Measurements from ENCODE around the gene PDXK.

Gene PDXK

DNA sequence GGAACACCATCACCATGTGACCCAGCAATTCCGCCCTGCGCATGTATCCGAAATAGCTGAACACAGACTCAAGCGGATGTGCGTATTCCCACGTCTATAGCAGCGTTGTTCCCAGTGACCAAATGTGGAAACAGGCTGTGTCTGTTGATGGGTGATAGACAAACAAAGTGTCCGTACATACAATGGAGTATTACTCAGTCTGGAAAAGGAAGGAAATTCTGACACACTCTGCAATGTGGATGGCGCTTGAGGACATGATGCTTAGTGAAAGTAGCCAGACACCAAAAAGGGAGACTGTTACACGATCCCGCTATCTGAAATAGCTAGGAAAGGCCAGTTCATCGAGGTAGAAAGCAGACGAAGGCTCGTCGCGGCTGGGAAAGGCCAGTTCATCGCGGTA, 25.8 kb downstream of the PDXK start:
- DNase-seq = no peak

- no peak for DNase-seq
Measured at GRCh38 chr21:43745772-43746517, 27.0 kb downstream of the PDXK start.

DNA sequence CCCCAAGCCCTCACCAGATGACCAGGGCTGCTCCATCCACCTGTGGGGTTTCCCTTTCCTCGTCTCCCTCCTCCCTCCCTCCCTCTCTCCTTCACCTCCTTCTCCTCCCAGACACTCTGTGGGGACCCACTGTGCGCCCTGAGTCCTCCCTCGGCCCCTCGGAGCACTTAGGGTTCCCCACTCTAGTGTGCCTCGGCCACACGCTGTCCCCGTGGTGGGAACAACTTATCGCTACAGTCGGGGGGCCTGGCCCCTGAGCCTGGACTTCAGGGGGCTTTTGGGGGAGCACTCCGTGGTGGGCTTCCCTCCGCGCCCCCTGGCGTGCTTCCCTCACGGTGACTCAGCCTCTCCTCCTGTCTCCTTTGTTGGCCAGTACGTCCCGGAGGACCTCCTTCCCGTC, 29.7 kb downstream of the PDXK start:
- no peak for DNase-seq

DNA sequence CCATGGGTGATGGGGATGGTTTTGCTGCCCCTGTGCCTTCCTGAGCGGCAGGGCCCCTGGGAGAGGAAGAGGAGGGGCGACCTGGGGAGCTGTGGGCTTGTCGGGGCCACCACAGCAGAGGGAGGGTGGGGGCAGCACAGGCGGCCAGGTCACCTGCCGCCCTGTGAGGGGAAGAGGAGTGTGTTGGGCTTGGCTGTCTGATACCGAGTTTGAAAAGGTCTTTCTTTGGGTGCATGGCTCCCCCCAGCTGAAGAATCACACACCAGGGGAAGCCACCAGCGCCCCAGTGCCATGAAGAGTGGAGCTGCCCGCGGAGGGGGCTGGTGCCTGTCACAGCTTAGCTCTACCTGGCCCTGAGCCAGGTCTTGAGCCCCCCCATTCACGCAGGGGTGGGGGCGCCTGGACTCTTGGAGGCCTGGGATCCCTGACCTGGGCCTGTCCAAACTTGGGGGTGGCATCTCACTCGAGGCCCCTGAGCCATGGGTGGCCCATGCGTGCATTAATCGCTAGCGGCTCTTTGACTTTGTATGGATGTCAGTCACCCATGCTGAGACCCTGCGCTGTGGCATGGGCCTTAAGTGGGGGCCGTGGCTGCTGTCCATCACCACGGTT, 30.8 kb downstream of the PDXK start:
- DNase-seq = no peak

DNA sequence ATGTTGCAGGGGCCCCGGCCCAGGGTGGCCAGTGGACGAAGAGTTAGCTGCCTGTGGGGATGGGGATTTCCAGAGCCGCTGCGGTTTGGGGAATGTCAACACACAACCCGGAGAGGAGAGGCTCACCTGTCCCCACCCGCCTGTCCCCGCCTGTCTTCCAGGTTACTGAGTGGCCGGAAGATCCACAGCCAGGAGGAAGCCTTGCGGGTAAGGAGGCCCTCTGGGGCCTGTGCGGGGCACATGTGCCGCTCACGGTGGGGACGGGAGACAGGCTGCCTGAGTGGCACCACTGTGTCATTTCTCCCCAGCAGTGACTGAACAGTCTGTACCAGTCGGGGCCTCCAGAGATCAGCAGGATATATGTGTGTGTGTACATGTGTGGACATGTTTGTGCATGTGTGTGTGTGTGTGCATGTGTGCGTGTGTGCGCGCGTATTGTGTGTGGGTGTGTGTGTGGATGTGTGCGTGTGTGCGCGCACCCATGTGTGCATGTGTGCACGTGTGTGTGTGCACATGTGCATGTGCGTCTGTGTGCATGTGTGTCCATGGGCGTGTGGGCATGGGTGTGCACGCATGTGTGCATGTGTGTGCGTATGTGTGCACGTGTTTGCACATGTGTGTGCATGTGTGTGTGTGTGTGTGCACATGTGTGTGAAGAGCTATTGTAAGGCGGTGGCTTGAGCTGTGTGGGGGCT, 31.6 kb downstream of the PDXK start:
- no peak for DNase-seq

DNA sequence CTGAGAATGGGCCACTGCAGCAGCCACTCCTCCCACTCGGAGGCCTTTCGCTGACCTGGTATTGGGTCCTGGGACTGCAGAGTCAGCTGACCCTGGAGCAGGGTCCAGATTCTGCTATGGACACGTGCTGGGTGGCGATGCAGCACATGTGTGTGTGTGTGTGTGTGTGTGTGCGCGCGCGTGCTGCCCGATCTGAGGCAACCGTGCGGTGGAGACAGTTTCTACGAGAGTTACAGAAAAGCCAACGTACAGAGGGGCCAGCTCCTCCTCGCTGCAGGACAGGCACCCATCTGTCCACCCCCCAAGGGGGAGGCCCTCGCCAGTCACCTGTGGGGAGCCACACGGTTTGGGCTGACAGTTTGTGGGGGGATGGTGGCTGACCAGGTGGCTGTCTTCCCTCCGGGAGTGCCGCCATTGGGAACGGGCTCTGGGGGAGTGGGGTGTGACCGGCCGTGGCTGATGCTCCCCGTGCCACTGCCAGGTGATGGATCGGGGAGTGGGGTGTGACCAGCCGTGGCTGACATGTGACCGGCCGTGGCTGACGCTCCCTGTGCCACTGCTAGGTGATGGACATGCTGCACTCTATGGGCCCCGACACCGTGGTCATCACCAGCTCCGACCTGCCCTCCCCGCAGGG, 33.1 kb downstream of the PDXK start:
- no peak for DNase-seq

- DNase-seq = no peak
Measured at GRCh38 chr21:43752758-43753438, 34.0 kb downstream of the PDXK start.

GRCh38 chr21:43753439-43753799, 34.5 kb downstream of the PDXK start:
- no peak for DNase-seq

- no peak for DNase-seq
Measured at GRCh38 chr21:43754948-43755781, 36.2 kb downstream of the PDXK start.

DNA sequence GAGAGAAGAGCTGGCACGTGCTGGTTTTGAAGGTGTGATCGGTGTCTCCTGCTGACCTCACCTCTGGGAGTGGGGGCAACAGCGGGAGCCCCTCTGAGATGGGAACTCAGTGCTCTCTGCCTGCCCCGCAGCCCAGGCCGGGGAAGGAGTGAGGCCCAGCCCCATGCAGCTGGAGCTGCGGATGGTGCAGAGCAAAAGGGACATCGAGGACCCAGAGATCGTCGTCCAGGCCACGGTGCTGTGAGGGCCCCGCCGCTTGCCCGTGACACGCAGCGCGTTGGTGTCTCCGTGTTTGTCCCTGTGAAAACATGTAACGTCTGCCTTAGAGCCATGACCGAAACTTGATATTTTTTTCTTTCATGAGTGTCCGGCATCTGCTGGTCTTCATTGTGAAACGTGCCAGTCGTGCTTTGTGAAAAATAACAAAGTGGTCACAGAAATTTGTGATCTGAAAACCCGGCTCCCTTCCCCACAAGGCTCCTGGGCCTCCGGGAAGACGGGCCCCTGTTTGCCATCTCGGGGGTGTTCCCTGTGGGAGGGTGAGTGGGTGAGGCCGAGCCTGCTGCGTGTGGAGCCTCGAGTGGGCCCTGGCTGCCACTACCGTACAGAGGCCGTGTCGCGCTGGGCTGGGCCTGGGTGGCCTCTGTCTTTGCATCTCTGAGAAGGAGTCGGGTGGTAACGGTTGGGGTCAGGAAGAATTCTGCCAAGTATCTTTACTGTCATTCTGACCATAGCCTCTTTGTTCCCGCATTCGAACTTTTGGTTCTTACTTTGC, 37.1 kb downstream of the PDXK start:
- DNase-seq = no peak

GRCh38 chr21:43757601-43758000, 38.7 kb downstream of the PDXK start:
- no peak for DNase-seq

DNA sequence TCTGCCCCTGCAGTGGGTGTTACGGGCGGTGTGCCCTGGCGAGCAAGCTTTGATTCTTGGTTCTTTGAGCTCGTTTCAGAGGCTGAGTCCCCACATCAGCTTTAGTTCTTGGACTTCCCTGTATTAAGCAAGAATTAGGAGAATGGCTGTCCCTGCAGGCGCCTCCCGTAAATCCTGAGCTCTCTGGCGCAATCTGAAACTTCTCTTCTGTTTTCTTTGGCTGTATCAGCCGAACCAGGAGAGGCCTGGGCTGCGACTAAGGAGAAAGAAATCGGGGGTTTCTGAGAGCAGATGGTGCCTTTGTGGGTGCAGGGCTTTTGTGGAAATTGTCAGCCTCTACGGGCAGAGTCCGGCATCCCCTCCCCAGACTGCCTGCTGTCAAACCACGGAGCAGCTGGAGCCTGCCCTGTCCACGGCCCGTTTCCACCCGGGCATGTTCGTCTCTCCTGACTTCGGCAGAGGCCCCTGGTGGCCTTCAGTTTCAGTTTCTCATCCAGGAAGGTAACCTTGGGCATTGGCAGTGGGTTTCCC, 39.2 kb downstream of the PDXK start:
- DNase-seq = no peak

GRCh38 chr21:43758811-43759210, 39.9 kb downstream of the PDXK start:
- DNase-seq = no peak

GRCh38 chr21:43759651-43760050, 40.7 kb downstream of the PDXK start:
- DNase-seq = no peak

DNA sequence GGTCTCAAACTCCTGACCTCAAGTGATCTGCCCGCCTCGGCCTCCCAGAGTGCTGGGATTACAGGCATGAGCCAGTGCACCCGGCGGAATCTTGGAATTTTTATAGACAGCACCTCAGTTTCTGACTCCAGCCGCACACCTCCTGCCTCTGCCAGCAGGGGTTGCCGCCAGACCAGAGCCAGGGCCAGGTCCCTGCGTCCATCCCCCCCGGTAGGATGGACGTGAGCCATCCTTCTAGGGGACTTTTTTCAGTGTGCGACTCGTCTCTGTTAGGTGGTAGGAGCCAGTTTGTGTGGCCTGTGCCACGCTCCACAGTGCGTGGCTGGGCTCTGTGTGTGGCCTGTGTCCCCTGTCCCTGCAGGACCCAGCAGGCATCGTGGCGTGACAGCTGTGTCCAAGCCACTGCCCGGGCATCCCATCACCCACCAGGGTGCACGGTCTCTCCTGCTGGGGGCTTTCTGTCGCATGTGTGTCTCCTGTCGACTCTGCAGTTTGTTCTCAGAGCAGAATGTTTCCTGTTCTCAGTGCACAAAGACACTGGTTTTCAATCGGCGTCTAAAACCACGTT, 41.5 kb downstream of the PDXK start:
- no peak for DNase-seq

DNA sequence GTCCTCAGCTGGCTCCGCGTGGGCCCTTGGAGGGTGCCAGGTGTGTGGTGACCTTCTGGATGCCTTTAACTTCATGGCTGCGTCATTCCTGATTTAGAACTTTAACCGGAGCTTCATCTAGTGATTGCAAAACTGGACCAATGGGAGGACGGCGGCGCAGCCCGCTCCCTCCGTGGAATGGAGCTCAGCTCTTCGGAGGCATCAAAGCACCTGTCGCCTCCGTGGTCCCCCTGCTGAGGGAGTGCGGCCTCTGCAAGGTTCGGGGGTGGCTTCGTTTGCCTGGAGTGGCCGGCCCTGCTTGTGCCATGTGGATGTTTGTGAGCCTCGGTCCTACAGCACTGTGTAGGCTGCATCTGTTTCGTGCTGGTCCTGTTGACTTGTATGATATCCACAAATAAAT, 43.0 kb downstream of the PDXK start:
- DNase-seq = no peak

DNA sequence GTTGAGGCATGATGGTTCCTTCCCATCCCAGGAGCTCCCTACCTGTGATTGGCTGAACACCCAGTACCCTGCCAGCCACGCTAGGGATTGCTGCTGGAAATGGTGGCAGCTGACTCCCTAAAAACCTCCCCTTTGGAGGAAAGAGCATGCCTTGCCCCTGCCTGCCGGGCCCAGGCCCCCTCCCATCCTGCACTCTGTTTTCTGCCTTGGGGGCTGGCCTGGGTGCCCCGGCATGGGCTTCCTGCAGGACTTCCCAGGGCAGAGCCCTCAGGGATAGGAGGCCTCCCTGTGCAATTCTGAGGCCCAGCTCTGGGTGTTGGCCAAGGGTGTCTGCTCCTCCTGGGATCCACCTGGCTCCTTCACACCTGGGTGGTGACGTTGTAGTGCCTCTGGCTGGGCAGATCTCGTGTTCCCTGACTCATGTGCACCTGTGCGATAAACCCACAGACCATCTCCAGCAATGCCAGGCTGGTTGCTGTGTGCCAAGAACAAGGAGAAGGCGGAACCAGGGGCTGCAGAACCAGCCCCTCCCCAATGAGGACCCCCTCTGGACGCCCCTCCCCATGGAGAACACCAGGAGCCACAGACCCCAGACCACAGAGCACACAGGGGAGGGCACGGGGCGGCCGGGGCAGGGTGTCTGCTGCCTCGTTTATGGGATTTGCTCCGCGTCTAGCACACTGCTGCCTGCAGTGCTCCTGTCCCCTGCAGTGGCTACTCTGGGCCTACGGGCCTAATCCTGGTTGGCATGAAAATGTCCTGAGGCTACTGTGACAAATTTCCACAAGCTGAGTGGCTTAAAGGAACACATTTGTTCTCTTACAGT, 43.6 kb downstream of the PDXK start:
- DNase-seq = no peak

DNA sequence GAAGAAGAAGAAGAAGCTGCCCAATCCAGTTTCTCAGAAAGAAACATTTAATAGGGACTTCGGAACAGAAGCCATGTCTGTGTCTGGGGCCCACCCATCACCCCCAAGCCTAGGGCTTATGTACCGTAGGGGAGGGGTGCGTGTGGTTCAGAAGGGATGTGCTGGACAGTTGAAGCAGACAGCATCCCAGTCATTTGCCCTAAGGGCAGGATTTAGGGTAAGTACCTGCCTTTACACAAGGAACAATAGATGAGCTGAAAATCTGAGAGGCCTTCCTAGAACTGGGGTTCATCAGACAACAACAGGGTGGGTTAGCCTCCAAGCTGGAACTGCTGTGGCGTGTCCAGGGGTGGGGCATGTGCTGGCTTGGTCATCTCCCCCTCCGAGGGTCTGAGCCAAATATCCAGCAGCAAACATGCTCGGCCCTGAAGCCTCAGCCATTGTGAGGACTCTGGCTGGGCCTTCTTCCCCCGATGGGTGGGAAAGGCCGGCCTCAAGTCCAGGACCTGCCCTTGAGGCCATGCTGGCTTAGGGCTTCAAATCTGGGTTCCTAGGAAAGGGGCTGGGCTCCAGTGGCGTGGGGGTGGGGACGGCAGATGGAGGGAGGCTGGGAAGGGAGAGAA, 45.1 kb downstream of the PDXK start:
- no peak for DNase-seq
